ENCODE measurements around the gene ZNF579. TPM values are rescaled to one million over a fixed set of nuclear protein-coding genes. Genes with fewer than 3 reads are reported as not detected.

ZNF579 gene
- total and polyA plus RNA-seq, 9 of the 15 experiments (the other 6 are each of a cell fraction or from before 2014, with no cell fraction given): 0.06 to 15.9 (median 1.6) TPM

- intact Hi-C loops (cut with micrococcal nuclease): no loop called here
- H4K20me1 ChIP-seq (replicated peaks; ENCODE audit: control insufficient read depth, insufficient read depth, low read length): no peaks in the 10 kb centered on the region
- ATAC-seq (no peak), FAIRE-seq (no peak), DNase-seq (ENCODE audit: extremely low read depth in 1 of 4, low spot score in 3 of 4) (peak in 1 of 4 experiments; percentile 13)
- no peaks in the 10 kb centered on the region for H3K36me3 ChIP-seq (ENCODE audit: control insufficient read depth, insufficient read depth, low read length)
- ChIA-PET CTCF (ENCODE audit: low intra/inter-chr PET ratio) (no interaction called here), POLR2A (no interaction called here)
- no TSS peak for BruUV-seq (replicated peaks)
- H3K4me2 ChIP-seq (ENCODE audit: insufficient read depth, low read length): no peak overlapping the region
- peaks cover 0 to 40% of the 10 kb centered on the region in 2 experiments; a peak in 2 of 5 replicates for H3K4me1 ChIP-seq (replicated peaks in 1 of 2; ENCODE audit: control insufficient read depth in 2 of 2, insufficient read depth in 2 of 2, low read length in 2 of 2)
- no peaks in the 10 kb centered on the region for H3K79me2 ChIP-seq (ENCODE audit: control insufficient read depth, insufficient read depth, low read length)
- 28% methylated on average over 3 of the region's 5 CpGs for WGBS (ENCODE audit: insufficient coverage, low coverage, missing lambda C conversion rate)
- no peak overlapping the region for H3K27ac ChIP-seq (ENCODE audit: extremely low read depth, low read depth, low read length)
- H3K9me3 ChIP-seq (replicated peaks; ENCODE audit: control insufficient read depth, insufficient read depth, low read depth, low read length): no peaks in the 10 kb centered on the region
- H2AFZ ChIP-seq (ENCODE audit: low read depth, low read length): no peak overlapping the region
- in situ Hi-C loops (cut with MboI): no loop called here
- no peak overlapping the region for H3K9ac ChIP-seq (ENCODE audit: insufficient read depth in 1 of 2, low read depth in 2 of 2, low read length in 2 of 2)
- no peak overlapping the region for H3K4me3 ChIP-seq
- peaks cover 4% of the 10 kb centered on the region for H3K9me1 ChIP-seq (ENCODE audit: control insufficient read depth, insufficient read depth, low read length)
- H3K27me3 ChIP-seq (ENCODE audit: control insufficient read depth in 2 of 2, insufficient read depth in 2 of 2, low read length in 2 of 2): no peaks in the 10 kb centered on the region
- no peak for TF ChIP-seq RREB1 (CRISPR knock-in tag; IDR thresholded peaks at IDR 0.05)
- TF ChIP-seq MLLT1 (IDR thresholded peaks at IDR 0.05): no peak
- TF ChIP-seq THRB (CRISPR knock-in tag; conservative IDR thresholded peaks at IDR 0.05): no peak
- no peak for TF ChIP-seq TCF15 (CRISPR knock-in tag; IDR thresholded peaks at IDR 0.05)
- no peak for TF ChIP-seq ZNF174 (CRISPR knock-in tag; IDR thresholded peaks at IDR 0.05)
- TF ChIP-seq ZBTB26 (CRISPR knock-in tag; IDR thresholded peaks at IDR 0.05): no peak
- TF ChIP-seq ZNF639 (CRISPR knock-in tag; conservative IDR thresholded peaks at IDR 0.05 in 1 of 2, IDR thresholded peaks at IDR 0.05 in 1 of 2): no peak
- no peak for TF ChIP-seq ELF2 (CRISPR knock-in tag; IDR thresholded peaks at IDR 0.05)
- TF ChIP-seq SIN3A (IDR thresholded peaks at IDR 0.05; ENCODE audit: borderline replicate concordance in 2 of 2, control insufficient read depth in 1 of 2, low read depth in 2 of 2, low read length in 2 of 2): no peak
- TF ChIP-seq U2AF2 (optimal IDR thresholded peaks at IDR 0.05; ENCODE audit: low read depth, low read length): no peak
Measured at GRCh38 chr19:55537741-55538111, 42.9 kb downstream of the ZNF579 start.

Data from K562 (cell line).